Erythroblast (primary cell): Measurements from ENCODE around the gene GJA3.

Source experiments
- GATA1 ChIP-seq: IDR thresholded peaks from 2 replicates; pipeline ENCODE4 v1.6.1; 2011; ENCODE audit warnings: low read depth, mild to moderate bottlenecking, control low read depth, low read length, moderate library complexity
- POLR2A ChIP-seq: IDR thresholded peaks from 2 replicates; pipeline ENCODE4 v1.6.1; 2011; ENCODE audit warnings: mild to moderate bottlenecking, low read length

GRCh38 chr13:20198781-20199180, 37.9 kb upstream of the GJA3 start:
- TF ChIP-seq POLR2A (no peak), GATA1 (no peak)
